K562 (cell line): Measurements from ENCODE around the gene CD96. TPM values are rescaled to one million over a fixed set of nuclear protein-coding genes. Genes with fewer than 3 reads are reported as not detected.

Source experiments
- CTCF ChIP-seq, 3 experiments: IDR thresholded peaks in 2 of 3; conservative IDR thresholded peaks in 1 of 3; 2 replicates each; pipeline ENCODE4 v1.5.1; 2011 to 2012; ENCODE audit warnings: low read length in 3 of 3, mild to moderate bottlenecking in 3 of 3, control low read depth in 2 of 3, improper control_type of control experiment in 1 of 3, inconsistent platforms in 1 of 3, low read depth in 1 of 3, mixed read lengths in 1 of 3, moderate library complexity in 1 of 3; ENCODE audit not compliant: insufficient read depth in 2 of 3
- DEAF1 ChIP-seq: fragments of 450-650 bp; formaldehyde crosslinking; IDR thresholded peaks from 2 replicates; pipeline ENCODE4 v1.4.0; 2020; ENCODE audit warnings: mild to moderate bottlenecking, moderate library complexity
- PYGO2 ChIP-seq: fragments of 450-650 bp; IDR thresholded peaks from 2 replicates; pipeline ENCODE4 v1.6.1; 2016; ENCODE audit warnings: mild to moderate bottlenecking, missing genetic modification characterization, moderate library complexity, missing compliant biosample characterization
- RAD21 ChIP-seq, 2 experiments: fragments of 250-450 bp in 1 of 2; fragments of 450-650 bp in 1 of 2; sonication (Bioruptor Pico) in 1 of 2; formaldehyde crosslinking in 1 of 2; IDR thresholded peaks in 1 of 2; conservative IDR thresholded peaks in 1 of 2; 2 replicates each; pipeline versions ENCODE4 v1.4.0 to v1.8.0; 2020 to 2022; ENCODE audit warnings: mild to moderate bottlenecking in 2 of 2, moderate library complexity in 1 of 2
- TAF15 ChIP-seq: fragments of 200-400 bp; formaldehyde crosslinking; IDR thresholded peaks from 2 replicates; pipeline ENCODE4 v1.6.1; 2017; ENCODE audit warnings: mild to moderate bottlenecking, low read depth, low read length, moderate library complexity
- polyA plus RNA-seq, 8 experiments: library from polyadenylated mRNA; depleted of rRNA in 4 of 8; stranded (reverse) in 5 of 8; unstranded in 3 of 8; fragments of >200 nt; fragmentation: Nextera tagmentation in 2 of 8; fragmentation: Illumina TruSeq in 1 of 8; extraction: Ambion mirVana in 2 of 8; extraction: Trizol in 1 of 8; gene quantifications; 2 replicates each; pipeline versions ENCODE4 v1.2.1 to v1.2.3, GENCODE V29; 2011 to 2014; ENCODE audit warnings: inconsistent platforms in 1 of 8, missing spikeins in 1 of 8
- total RNA-seq, 7 experiments: library from RNA; depleted of rRNA in 6 of 7; stranded (reverse); fragments of >200 nt in 6 of 7; fragmentation: Illumina TruSeq in 2 of 7; extraction: Trizol in 2 of 7; gene quantifications; 2 replicates each; pipeline versions ENCODE4 v1.2.1 to v1.2.3, GENCODE V29; 2011 to 2021; ENCODE audit warnings: low replicate concordance in 1 of 7

Gene CD96
- total and polyA plus RNA-seq, 9 of the 15 experiments (the other 6 are each of a cell fraction or from before 2014, with no cell fraction given), result 0.32 to 5.7 (median 1.2) TPM

- TF ChIP-seq RAD21 (CRISPR knock-in tag; conservative IDR thresholded peaks at IDR 0.05 in 1 of 2, IDR thresholded peaks at IDR 0.05 in 1 of 2) (peak; percentile 83 to 85), PYGO2 (tag) (no peak), CTCF (IDR thresholded peaks at IDR 0.05 in 2 of 3, conservative IDR thresholded peaks at IDR 0.05 in 1 of 3; ENCODE audit: insufficient read depth in 2 of 3, low read depth in 1 of 3, low read length in 3 of 3) (peak in 2 of 3 experiments; percentile 18 to 25; a peak in 2 of 6 replicates), TAF15 (no peak), DEAF1 (peak; percentile 58)
Measured at GRCh38 chr3:111539351-111540331, 2.4 kb upstream of the CD96 start (continued).
